Left lung (tissue), 14 donors: Measurements from ENCODE around the gene RILPL1. TPM values are rescaled to one million over a fixed set of nuclear protein-coding genes. Genes with fewer than 3 reads are reported as not detected.
"Not testable (repeated sequence)": the region's sequence is repeated elsewhere in the genome, so short reads cannot be mapped to it uniquely, and the experiment has no call there.

Experiments used
- ATAC-seq: fragments of 200-7000 bp; cut with Tn5 transposase; one replicate; pipeline ENCODE4 v1.9.1; 2020; ENCODE audit warnings: moderate library complexity
- DNase-seq, 4 donors: peaks; one replicate each; pipeline ENCODE4 v3.0.0-alpha.2; 2013 to 2020
- H3K27ac ChIP-seq, 2 donors: fragments of 200-600 bp; sonication (generic) in 1 of 2; one replicate each; pipeline versions ENCODE4 v1.5.0 to v1.8.0; 2020 to 2021
- H3K27me3 ChIP-seq, 2 donors: fragments of 200-600 bp; sonication (generic) in 1 of 2; one replicate each; pipeline versions ENCODE4 v1.5.0 to v1.8.0; 2020 to 2021
- H3K36me3 ChIP-seq, 2 donors: fragments of 200-600 bp; sonication (generic) in 1 of 2; one replicate each; pipeline versions ENCODE4 v1.5.0 to v1.8.0; 2020 to 2021
- H3K4me1 ChIP-seq, 2 donors: fragments of 200-600 bp; one replicate each; pipeline ENCODE4 v1.8.0; 2021
- H3K4me3 ChIP-seq, 2 donors: fragments of 200-600 bp; sonication (generic) in 1 of 2; one replicate each; pipeline versions ENCODE4 v1.5.0 to v1.8.0; 2020 to 2021; ENCODE audit warnings: mild to moderate bottlenecking in 1 of 2
- H3K9me3 ChIP-seq, 2 donors: fragments of 200-600 bp; sonication (generic) in 1 of 2; one replicate each; pipeline versions ENCODE4 v1.5.0 to v1.8.0; 2020 to 2021
- intact Hi-C, 2 donors: fragments of 100-400 bp; cut with DNase I; formaldehyde crosslinking; loops; one replicate each; pipeline versions ENCODE4 v1.11.2 to v1.14.2; 2022
- long read RNA-seq, 12 donors: library from polyadenylated mRNA in 2 of 12; unstranded in 2 of 12; transcript quantifications; one replicate each; pipeline ENCODE4 v2.0.0 and lab custom pipeline, GENCODE V29; 2019 to 2026
- polyA plus RNA-seq, 6 donors: library from polyadenylated mRNA; unstranded; fragments of 120-200 nt; gene quantifications; one replicate each; pipeline ENCODE4 v1.2.1, GENCODE V29; 2013; ENCODE audit not compliant: insufficient read length in 6 of 6
- total RNA-seq, 2 donors: library from RNA; stranded (reverse); fragmentation: NEBNext Ultra II Directional; extraction: Animal tissue kit (Norgen Biotek cat#: 25700); gene quantifications; one replicate each; pipeline ENCODE4 v1.2.1, GENCODE V29; 2021
- TF ChIP-seq, protein P1 (sequence below), 2 donors: fragments of 200-600 bp; sonication (generic) in 1 of 2; IDR thresholded peaks; one replicate each; pipeline versions ENCODE4 v1.5.0 to v1.8.0; 2021; ENCODE audit warnings: antibody characterized with exemption in 2 of 2
- donor health status: DM: no; HTN: yes; CAD: no.
- donor health status: DM: no; HTN: no; CAD: no.

The RILPL1 gene, protein sequence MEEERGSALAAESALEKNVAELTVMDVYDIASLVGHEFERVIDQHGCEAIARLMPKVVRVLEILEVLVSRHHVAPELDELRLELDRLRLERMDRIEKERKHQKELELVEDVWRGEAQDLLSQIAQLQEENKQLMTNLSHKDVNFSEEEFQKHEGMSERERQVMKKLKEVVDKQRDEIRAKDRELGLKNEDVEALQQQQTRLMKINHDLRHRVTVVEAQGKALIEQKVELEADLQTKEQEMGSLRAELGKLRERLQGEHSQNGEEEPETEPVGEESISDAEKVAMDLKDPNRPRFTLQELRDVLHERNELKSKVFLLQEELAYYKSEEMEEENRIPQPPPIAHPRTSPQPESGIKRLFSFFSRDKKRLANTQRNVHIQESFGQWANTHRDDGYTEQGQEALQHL
- total RNA-seq (10 to 100 TPM; 11.9 to 19.1 TPM), polyA plus RNA-seq (10 to 100 TPM; 19.2 to 25.2 (median 23.1) TPM)
- long read RNA-seq, donor 1, transcript RILPL1-204 (1 exons, 3,894 nt) = major isoform, 15 of 21 reads
- long read RNA-seq, donor 1, transcript RILPL1-202 (7 exons, 3,932 nt) = minor isoform, 5 of 21 reads
- long read RNA-seq, donor 1, partial matches to known transcripts = 0 of 21 reads
- long read RNA-seq, donor 1, other reads (novel, unspliced or antisense) = 0 of 21 reads
- long read RNA-seq, donor 2, transcript RILPL1-202 (7 exons, 3,932 nt) = minor isoform, 7 of 16 reads
- long read RNA-seq, donor 2, transcript RILPL1-204 (1 exons, 3,894 nt) = major isoform, 9 of 16 reads
- long read RNA-seq, donor 2, partial matches to known transcripts = 0 of 16 reads
- long read RNA-seq, donor 2, other reads (novel, unspliced or antisense) = 0 of 16 reads
- long read RNA-seq, donor 3, transcript RILPL1-204 (1 exons, 3,894 nt) = major isoform, 6 of 12 reads
- long read RNA-seq, donor 3, transcript RILPL1-202 (7 exons, 3,932 nt) = major isoform, 6 of 12 reads
- long read RNA-seq, donor 3, partial matches to known transcripts = 0 of 12 reads
- long read RNA-seq, donor 3, other reads (novel, unspliced or antisense) = 0 of 12 reads
- long read RNA-seq, donor 4, partial matches to known transcripts = 1 of 5 reads
- long read RNA-seq, donor 4, other reads (novel, unspliced or antisense) = 3 of 5 reads
- long read RNA-seq, donor 5, partial matches to known transcripts = 0 of 5 reads
- long read RNA-seq, donor 5, other reads (novel, unspliced or antisense) = 0 of 5 reads
- long read RNA-seq, donor 6, transcript RILPL1-202 (7 exons, 3,932 nt) = major isoform, 5 of 7 reads
- long read RNA-seq, donor 6, partial matches to known transcripts = 0 of 7 reads
- long read RNA-seq, donor 6, other reads (novel, unspliced or antisense) = 0 of 7 reads
- long read RNA-seq, donor 7, transcript RILPL1-204 (1 exons, 3,894 nt) = major isoform, 5 of 33 reads
- long read RNA-seq, donor 7, partial matches to known transcripts = 9 of 33 reads
- long read RNA-seq, donor 7, other reads (novel, unspliced or antisense) = 15 of 33 reads
- long read RNA-seq, donor 8, transcript RILPL1-204 (1 exons, 3,894 nt) = major isoform, 7 of 12 reads
- long read RNA-seq, donor 8, partial matches to known transcripts = 0 of 12 reads
- long read RNA-seq, donor 8, other reads (novel, unspliced or antisense) = 0 of 12 reads
- long read RNA-seq, donor 9 = 0 reads
- long read RNA-seq, donor 10 = 0 reads
- long read RNA-seq, donor 11, transcript RILPL1-204 (1 exons, 3,894 nt) = minor isoform, 7 of 15 reads
- long read RNA-seq, donor 11, transcript RILPL1-202 (7 exons, 3,932 nt) = major isoform, 8 of 15 reads
- long read RNA-seq, donor 11, partial matches to known transcripts = 0 of 15 reads
- long read RNA-seq, donor 11, other reads (novel, unspliced or antisense) = 0 of 15 reads
- long read RNA-seq, donor 12, transcript RILPL1-204 (1 exons, 3,894 nt) = major isoform, 10 of 14 reads
- long read RNA-seq, donor 12, partial matches to known transcripts = 0 of 14 reads
- long read RNA-seq, donor 12, other reads (novel, unspliced or antisense) = 0 of 14 reads

DNA sequence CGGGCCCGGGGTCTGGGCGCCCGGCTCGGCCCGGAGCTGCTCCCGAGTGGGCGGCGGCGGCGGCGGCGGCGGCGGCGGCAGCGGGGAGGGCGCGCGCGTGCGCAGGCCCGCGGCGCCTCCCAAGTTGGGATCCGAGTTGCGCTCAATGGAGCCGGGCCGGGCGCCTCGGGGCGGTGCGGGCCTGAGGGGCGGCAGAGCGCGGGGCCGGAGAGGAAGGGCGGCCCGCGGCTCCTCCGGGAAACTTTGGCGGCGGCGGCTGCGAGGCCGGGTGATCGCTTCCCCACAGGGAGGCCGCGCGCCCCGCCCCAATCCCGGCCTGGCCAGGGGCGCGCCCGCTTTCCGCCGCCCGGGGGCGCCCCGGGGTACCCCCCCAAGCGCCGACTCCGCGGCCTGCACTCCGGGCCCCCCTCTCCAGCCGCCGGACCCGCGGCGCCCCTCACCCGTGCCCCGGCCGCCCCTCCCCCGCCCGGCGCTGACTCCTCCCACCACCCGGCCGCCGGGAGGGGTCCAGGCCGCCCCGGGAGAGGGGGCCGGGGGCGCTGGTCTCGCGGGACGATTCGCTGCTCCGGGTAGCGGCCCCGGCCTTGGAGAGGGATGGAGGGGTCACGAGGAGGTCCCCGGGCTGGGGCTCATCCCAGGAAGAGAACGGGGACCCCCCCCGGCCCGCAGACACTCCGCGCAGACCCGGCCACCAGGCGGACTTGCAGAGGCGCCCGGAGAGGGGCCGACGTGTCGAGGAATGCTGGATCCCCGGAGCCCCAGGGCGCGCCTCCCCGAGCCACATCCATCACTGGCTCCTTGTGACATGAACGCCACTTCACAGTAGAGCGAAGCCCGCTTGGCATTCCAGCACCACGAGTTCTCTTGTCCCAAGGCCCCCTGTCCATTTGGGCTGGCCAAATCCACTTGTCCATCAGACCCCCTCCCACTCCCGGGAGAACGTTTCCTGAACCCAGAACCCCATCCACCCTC, at the start of gene RILPL1:
Gene RILPL1, minus strand, starts transcription at position 48 of the 972 bp plus-strand sequence. CDS start 237 bp downstream, outside the sequence.
- Histone ChIP-seq H3K36me3 (no peaks in the 10 kb centered on the region), H3K4me3 (peak within 1 kb of the TSS; percentile 57 to 62), H3K27me3 (peaks cover 0 to 23% of the 10 kb centered on the region in 2 donors), H3K27ac (peak within 1 kb of the TSS; percentile 73 to 76), H3K4me1 (peaks cover 7 to 26% of the 10 kb centered on the region in 2 donors), H3K9me3 (no peaks in the 10 kb centered on the region)
- peak; percentile 69 for ATAC-seq
- intact Hi-C loops = no loop called here
- TF ChIP-seq, protein P1, sequence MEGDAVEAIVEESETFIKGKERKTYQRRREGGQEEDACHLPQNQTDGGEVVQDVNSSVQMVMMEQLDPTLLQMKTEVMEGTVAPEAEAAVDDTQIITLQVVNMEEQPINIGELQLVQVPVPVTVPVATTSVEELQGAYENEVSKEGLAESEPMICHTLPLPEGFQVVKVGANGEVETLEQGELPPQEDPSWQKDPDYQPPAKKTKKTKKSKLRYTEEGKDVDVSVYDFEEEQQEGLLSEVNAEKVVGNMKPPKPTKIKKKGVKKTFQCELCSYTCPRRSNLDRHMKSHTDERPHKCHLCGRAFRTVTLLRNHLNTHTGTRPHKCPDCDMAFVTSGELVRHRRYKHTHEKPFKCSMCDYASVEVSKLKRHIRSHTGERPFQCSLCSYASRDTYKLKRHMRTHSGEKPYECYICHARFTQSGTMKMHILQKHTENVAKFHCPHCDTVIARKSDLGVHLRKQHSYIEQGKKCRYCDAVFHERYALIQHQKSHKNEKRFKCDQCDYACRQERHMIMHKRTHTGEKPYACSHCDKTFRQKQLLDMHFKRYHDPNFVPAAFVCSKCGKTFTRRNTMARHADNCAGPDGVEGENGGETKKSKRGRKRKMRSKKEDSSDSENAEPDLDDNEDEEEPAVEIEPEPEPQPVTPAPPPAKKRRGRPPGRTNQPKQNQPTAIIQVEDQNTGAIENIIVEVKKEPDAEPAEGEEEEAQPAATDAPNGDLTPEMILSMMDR (IDR thresholded peaks at IDR 0.05) = peak in 1 of 2 donors; percentile 20
- DNase-seq = peak; percentile 42 to 91 (median 70)

GRCh38 chr12:123580772-123581171, 47.3 kb upstream of the RILPL1 start:
- intact Hi-C loops = loop anchor here in 1 of 2 donors (5.0 kb wide), 1 partner anchor 193 kb away; no protein-coding TSS in a partner anchor
- Histone ChIP-seq H3K9me3 (no peaks in the 10 kb centered on the region), H3K27me3 (no peaks in the 10 kb centered on the region), H3K4me1 (peaks cover 12 to 31% of the 10 kb centered on the region in 2 donors), H3K4me3 (no peak overlapping the region), H3K36me3 (no peaks in the 10 kb centered on the region), H3K27ac (no peak overlapping the region)
- ATAC-seq = no peak
- DNase-seq = no peak
- TF ChIP-seq, protein P1 (IDR thresholded peaks at IDR 0.05) = no peak

DNA sequence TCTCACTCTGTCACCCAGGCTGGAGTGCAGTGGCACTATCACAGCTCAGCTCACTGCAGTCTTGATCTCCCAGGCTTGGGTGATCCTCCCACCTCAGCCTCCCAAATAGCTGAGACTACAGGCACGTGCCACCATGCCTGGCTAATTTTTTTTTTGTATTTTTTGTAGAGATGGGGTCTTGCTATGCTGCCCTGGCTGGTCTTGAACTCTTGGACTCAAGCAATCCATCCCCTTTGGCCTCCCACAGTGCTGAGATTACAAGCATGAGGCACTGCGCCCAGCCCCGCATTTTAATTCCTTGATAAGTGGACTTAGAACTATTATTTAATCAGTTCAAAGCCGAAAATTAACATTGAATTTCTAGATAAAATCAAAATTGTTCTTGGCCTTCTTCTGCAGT, 45.3 kb upstream of the RILPL1 start:
- H3K36me3 ChIP-seq, H3K4me3 ChIP-seq, DNase-seq, H3K27me3 ChIP-seq, H3K27ac ChIP-seq, intact Hi-C loops, ATAC-seq, H3K9me3 ChIP-seq: not testable (repeated sequence)
- peaks cover 5 to 22% of the 10 kb centered on the region in 2 donors for H3K4me1 ChIP-seq

GRCh38 chr12:123578243-123578642, 44.7 kb upstream of the RILPL1 start:
- DNase-seq (no peak), ATAC-seq (no peak)
- TF ChIP-seq, protein P1 (IDR thresholded peaks at IDR 0.05) = no peak
- no peaks in the 10 kb centered on the region for H3K9me3 ChIP-seq
- H3K27ac ChIP-seq = no peak overlapping the region
- no peaks in the 10 kb centered on the region for H3K36me3 ChIP-seq
- intact Hi-C loops = no loop called here
- no peak overlapping the region for H3K4me3 ChIP-seq
- H3K27me3 ChIP-seq = no peaks in the 10 kb centered on the region
- H3K4me1 ChIP-seq = peaks cover 5 to 20% of the 10 kb centered on the region in 2 donors
